HepG2 (cell line): ENCODE results near the gene C16orf95. TPM values are rescaled to one million over a fixed set of nuclear protein-coding genes. Genes with fewer than 3 reads are reported as not detected.

Experiments used
- ATAC-seq: fragments of 200-7000 bp; cut with Tn5 transposase; 3 replicates; pipeline ENCODE4 v1.9.1; 2020; ENCODE audit warnings: mild to moderate bottlenecking, moderate library complexity
- BruUV-seq: library from RNA; stranded (reverse); fragments of 400-500 nt; replicated peaks from 2 replicates; lab custom pipeline; 2021; lab: Mats Ljungman, UMichigan
- CTCF ChIA-PET: fragments of 300-600 bp; formaldehyde crosslinking; extraction: SDS; loops from one replicate; lab custom pipeline; 2021; ENCODE audit warnings: low total read pairs, inconsistent platforms, low intra/inter-chr PET ratio; lab: Yijun Ruan, JAX
- POLR2A ChIA-PET: fragments of 350-600 bp; sonication (Branson Sonifier 250); formaldehyde crosslinking; loops from one replicate; lab custom pipeline; 2020; ENCODE audit warnings: antibody characterized with exemption, inconsistent platforms; lab: Yijun Ruan, JAX
- DNase-seq: peaks from one replicate; pipeline ENCODE4 v3.0.0-alpha.2; 2015; ENCODE audit warnings: low spot score
- FAIRE-seq: peaks from 3 replicates; lab custom pipeline; 2011; peaks lifted over from hg19 to GRCh38; lab: Jason Lieb, UNC
- H2AFZ ChIP-seq: one replicate; pipeline ENCODE4 v1.6.1; 2011; ENCODE audit warnings: low read length, inconsistent platforms
- H3K27ac ChIP-seq: fragments of 300-600 bp; 3 replicates; pipeline ENCODE4 v1.8.0; 2011; ENCODE audit warnings: mixed run types, mild to moderate bottlenecking, mixed read lengths, low read length, inconsistent platforms; ENCODE audit not compliant: insufficient read depth; ENCODE audit errors: extremely low read length
- H3K27me3 ChIP-seq, 2 experiments: fragments of 200-600 bp in 1 of 2; 2 replicates in 1 of 2; 3 replicates in 1 of 2; pipeline versions ENCODE4 v1.6.0 to v1.8.0; 2011; ENCODE audit warnings: low read length in 2 of 2, mild to moderate bottlenecking in 2 of 2, moderate library complexity in 2 of 2, inconsistent platforms in 1 of 2; ENCODE audit not compliant: insufficient read depth in 2 of 2, control insufficient read depth in 1 of 2
- H3K36me3 ChIP-seq, 2 experiments: fragments of 200-600 bp in 1 of 2; replicated peaks in 1 of 2; 2 replicates in 1 of 2; 3 replicates in 1 of 2; pipeline versions ENCODE4 v1.5.1 to v1.8.0; 2011; ENCODE audit warnings: low read length in 2 of 2, inconsistent platforms in 1 of 2; ENCODE audit not compliant: insufficient read depth in 2 of 2, control insufficient read depth in 1 of 2
- H3K4me1 ChIP-seq: 2 replicates; pipeline ENCODE4 v1.5.1; 2012; ENCODE audit warnings: low read length, inconsistent platforms; ENCODE audit not compliant: insufficient read depth
- H3K4me2 ChIP-seq: 2 replicates; pipeline ENCODE4 v1.6.0; 2011; ENCODE audit warnings: low read depth, low read length, inconsistent platforms
- H3K4me3 ChIP-seq, 3 experiments: fragments of 200-600 bp in 1 of 3; sonication (generic), shearing (Covaris generic) in 1 of 3; replicated peaks in 1 of 3; 2 replicates each; pipeline ENCODE4 v1.5.1; 2011 to 2016; ENCODE audit warnings: low read length in 3 of 3, inconsistent platforms in 2 of 3, low read depth in 2 of 3, mild to moderate bottlenecking in 2 of 3, control low read depth in 1 of 3, mixed read lengths in 1 of 3; ENCODE audit not compliant: insufficient read depth in 1 of 3
- H3K79me2 ChIP-seq: one replicate; pipeline ENCODE4 v1.6.1; 2011; ENCODE audit warnings: low read length, inconsistent platforms; ENCODE audit not compliant: insufficient read depth
- H3K9ac ChIP-seq: 2 replicates; pipeline ENCODE4 v1.6.0; 2011; ENCODE audit warnings: mild to moderate bottlenecking, low read depth, low read length, inconsistent platforms; ENCODE audit not compliant: insufficient read depth
- H3K9me3 ChIP-seq: 2 replicates; pipeline ENCODE4 v1.5.1; 2012; ENCODE audit warnings: mild to moderate bottlenecking, low read length
- H4K20me1 ChIP-seq: 2 replicates; pipeline ENCODE4 v1.6.0; 2011; ENCODE audit warnings: inconsistent platforms, mild to moderate bottlenecking, low read length, moderate library complexity; ENCODE audit not compliant: insufficient read depth
- KLF11 ChIP-seq: IDR thresholded peaks from 2 replicates; pipeline ENCODE4 v1.6.1; 2016; ENCODE audit warnings: missing compliant biosample characterization
- MAFK ChIP-seq, 2 experiments: IDR thresholded peaks in 1 of 2; conservative IDR thresholded peaks in 1 of 2; 2 replicates each; pipeline ENCODE4 v1.6.1; 2011; ENCODE audit warnings: improper control_type of control experiment in 2 of 2, low read length in 2 of 2
- MYC ChIP-seq: sonication (generic); formaldehyde crosslinking; IDR thresholded peaks from 2 replicates; pipeline ENCODE4 v1.9.0; 2021; ENCODE audit warnings: missing genetic modification reagents, borderline replicate concordance
- RBAK ChIP-seq: sonication (generic); formaldehyde crosslinking; IDR thresholded peaks from 2 replicates; pipeline ENCODE4 v1.5.1; 2020; ENCODE audit warnings: mild to moderate bottlenecking, missing genetic modification reagents
- THYN1 ChIP-seq: sonication (generic); formaldehyde crosslinking; IDR thresholded peaks from 2 replicates; pipeline ENCODE4 v1.8.1; 2023; ENCODE audit warnings: low read depth, mild to moderate bottlenecking, moderate library complexity, missing genetic modification reagents, borderline replicate concordance
- ZKSCAN1 ChIP-seq: fragments of 150-350 bp; IDR thresholded peaks from 2 replicates; pipeline ENCODE4 v1.6.1; 2014; ENCODE audit warnings: low read length
- ZNF326 ChIP-seq: sonication (generic); formaldehyde crosslinking; IDR thresholded peaks from 2 replicates; pipeline ENCODE4 v1.4.0; 2020; ENCODE audit warnings: missing genetic modification reagents, borderline replicate concordance
- WGBS: methylation state at CpG from one replicate; pipeline ENCODE4 v1.1.6; 2017; ENCODE audit warnings: low lambda C conversion rate; 5-methylcytosine and 5-hydroxymethylcytosine counted together
- in situ Hi-C: cut with HindIII; loops from 2 replicates; pipeline ENCODE4 v1.10.0; 2017; ENCODE audit warnings: low pct_unique_long_range_greater_than_20kb; ENCODE audit not compliant: extremely low pct_ligation_motif_present
- intact Hi-C: fragments of 100-400 bp; cut with micrococcal nuclease; formaldehyde crosslinking; loops from one replicate; pipeline ENCODE4 v1.10.0; 2022; ENCODE audit not compliant: unreplicated experiment
- polyA plus RNA-seq, 8 experiments: library from polyadenylated mRNA; depleted of rRNA in 3 of 8; stranded (reverse) in 7 of 8; unstranded in 1 of 8; fragments of >200 nt; fragmentation: Illumina TruSeq in 4 of 8; extraction: Trizol in 4 of 8; gene quantifications; 2 replicates each; pipeline versions ENCODE4 v1.2.1 to v1.2.3, GENCODE V29; 2011 to 2016; ENCODE audit warnings: low read depth in 4 of 8, missing spikeins in 1 of 8, mixed read lengths in 1 of 8; ENCODE audit not compliant: insufficient read depth in 1 of 8
- total RNA-seq, 5 experiments: library from RNA; depleted of rRNA; stranded (reverse); fragments of >200 nt; fragmentation: Illumina TruSeq; extraction: Trizol; gene quantifications; 2 replicates each; pipeline ENCODE4 v1.2.3, GENCODE V29; 2016; ENCODE audit warnings: low read depth in 1 of 5

C16orf95 gene
- total and polyA plus RNA-seq, 2 of the 13 experiments (the other 11 are each of a cell fraction or from before 2014, with no cell fraction given): 2.8 to 8.6 TPM

DNA sequence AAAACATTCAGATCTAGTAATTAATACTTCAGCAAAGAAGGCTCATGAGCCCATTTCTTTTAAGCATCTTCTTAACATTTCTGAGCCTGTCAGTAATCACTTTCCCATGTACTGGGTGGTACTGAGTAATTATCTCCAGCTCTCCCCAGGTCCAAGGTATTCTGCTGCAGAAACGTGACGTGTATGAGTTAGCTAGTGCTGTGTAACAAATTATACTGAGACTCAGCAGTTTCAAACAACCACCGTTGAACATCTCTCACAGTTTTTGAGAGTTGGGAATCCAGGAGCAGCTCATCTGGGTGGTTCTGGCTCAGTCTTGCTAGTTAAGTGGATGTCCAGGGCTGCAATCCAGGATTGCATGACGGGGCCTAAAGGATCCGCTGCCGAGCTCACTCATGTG, 25.2 kb downstream of the C16orf95 start:
- Histone ChIP-seq H4K20me1 (no peaks in the 10 kb centered on the region), H2AFZ (no peak overlapping the region), H3K27ac (no peak overlapping the region), H3K4me2 (no peak overlapping the region), H3K4me3 (no peak overlapping the region), H3K79me2 (no peaks in the 10 kb centered on the region), H3K9ac (no peak overlapping the region), H3K27me3 (no peaks in the 10 kb centered on the region), H3K36me3 (no peaks in the 10 kb centered on the region), H3K4me1 (peaks cover 23% of the 10 kb centered on the region), H3K9me3 (no peaks in the 10 kb centered on the region)
- TF ChIP-seq RBAK (CRISPR knock-in tag): peak; percentile 90
- TF ChIP-seq MYC (CRISPR knock-in tag): no peak
- TF ChIP-seq THYN1 (CRISPR knock-in tag): no peak
- TF ChIP-seq MAFK (conservative IDR thresholded peaks at IDR 0.05 in 1 of 2, IDR thresholded peaks at IDR 0.05 in 1 of 2; ENCODE audit: low read length in 2 of 2): peak in 1 of 2 experiments; percentile 36; a peak in 2 of 4 replicates
- no peak for TF ChIP-seq ZKSCAN1
- FAIRE-seq (no peak), DNase-seq (no peak), ATAC-seq (no peak)
- POLR2A ChIA-PET: no interaction called here
- in situ Hi-C loops: no loop called here
- 83% methylated on average over 6 of the region's 6 CpGs for WGBS
- CTCF ChIA-PET: no interaction called here
- no TSS peak for BruUV-seq
- intact Hi-C loops: no loop called here

DNA sequence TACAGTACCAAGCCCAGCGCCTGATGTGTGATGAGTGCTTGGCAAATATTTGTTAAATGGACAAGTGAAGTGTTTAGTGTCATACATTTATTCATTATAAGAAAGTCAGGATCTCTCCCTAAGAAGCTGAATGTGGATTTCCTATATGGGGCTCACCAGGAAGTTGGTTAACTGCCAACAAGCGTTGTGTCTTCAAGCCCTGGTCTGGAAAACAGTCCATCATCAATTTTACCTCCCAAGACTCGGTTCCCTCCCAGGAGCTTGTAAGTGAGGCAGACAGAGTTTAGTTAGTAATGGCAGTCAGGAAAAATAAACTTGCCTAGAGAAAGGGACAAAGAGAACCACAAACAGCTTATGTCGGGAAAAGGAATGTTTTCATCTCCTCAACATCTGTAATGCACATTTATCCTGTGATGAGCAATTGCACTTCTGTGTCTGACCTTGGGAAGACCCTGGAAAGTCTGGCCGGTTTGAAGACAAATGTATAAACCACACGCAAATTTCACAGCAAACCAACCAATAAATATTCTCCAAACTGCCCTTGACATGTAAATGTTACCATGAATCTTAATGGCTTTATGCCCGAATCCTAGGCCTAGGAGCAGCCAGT, 28.3 kb downstream of the C16orf95 start:
- no peak for ATAC-seq
- Histone ChIP-seq H4K20me1 (no peaks in the 10 kb centered on the region), H3K27me3 (no peaks in the 10 kb centered on the region), H3K79me2 (no peaks in the 10 kb centered on the region), H3K4me3 (no peak overlapping the region), H3K9ac (no peak overlapping the region), H3K4me1 (no peaks in the 10 kb centered on the region), H3K4me2 (no peak overlapping the region), H2AFZ (no peak overlapping the region), H3K27ac (no peak overlapping the region), H3K9me3 (no peaks in the 10 kb centered on the region), H3K36me3 (no peaks in the 10 kb centered on the region)
- ChIA-PET POLR2A (no interaction called here), CTCF (no interaction called here)
- no TSS peak for BruUV-seq
- intact Hi-C loops (no loop called here), in situ Hi-C loops (no loop called here)
- WGBS: 87% methylated on average over 7 of the region's 7 CpGs
- FAIRE-seq: no peak
- no peak for DNase-seq
- TF ChIP-seq ZNF326 (CRISPR knock-in tag) (no peak), KLF11 (CRISPR knock-in tag) (no peak)
